PC-3 (cell line): ENCODE measurements around the gene A4GNT. TPM values are rescaled to one million over a fixed set of nuclear protein-coding genes. Genes with fewer than 3 reads are reported as not detected.

Experiments used
- ATAC-seq: fragments of 200-7000 bp; cut with Tn5 transposase; 2 replicates; pipeline ENCODE4 v1.9.1; 2020; ENCODE audit warnings: mild to moderate bottlenecking, moderate library complexity
- Bru-seq: library from RNA; stranded (reverse); fragments of 400-500 nt; gene quantifications from one replicate; lab custom pipeline; 2021; lab: Mats Ljungman, UMichigan
- BruChase-seq, 2 experiments: library from RNA; stranded (reverse); fragments of 400-500 nt; gene quantifications; one replicate each; lab custom pipeline; 2021; lab: Mats Ljungman, UMichigan
- BruUV-seq: library from RNA; stranded (reverse); fragments of 400-500 nt; replicated peaks from 2 replicates; lab custom pipeline; 2021; lab: Mats Ljungman, UMichigan
- CTCF ChIA-PET: fragments of 300-600 bp; sonication (Branson Sonifier 250); formaldehyde crosslinking; loops from one replicate; lab custom pipeline; 2022; ENCODE audit warnings: antibody characterized with exemption; lab: Charles Lee
- POLR2A ChIA-PET: fragments of 300-600 bp; sonication (Branson Sonifier 250); formaldehyde crosslinking; loops from one replicate; lab custom pipeline; 2022; ENCODE audit warnings: antibody characterized with exemption; ENCODE audit not compliant: unreplicated experiment; lab: Charles Lee
- DNase-seq: peaks from one replicate; pipeline ENCODE4 v3.0.0-alpha.2; 2015
- H2AFZ ChIP-seq: fragments of 300-600 bp; sonication (generic); 2 replicates; pipeline ENCODE4 v1.6.0; 2016; ENCODE audit warnings: antibody characterized with exemption, low read length
- H3F3A ChIP-seq: fragments of 300-600 bp; sonication (generic); one replicate; pipeline ENCODE4 v1.6.0; 2017; ENCODE audit warnings: antibody characterized with exemption, low read length, control low read depth, mild to moderate bottlenecking; ENCODE audit not compliant: unreplicated experiment
- H3K27ac ChIP-seq: fragments of 300-600 bp; sonication (generic); 2 replicates; pipeline ENCODE4 v1.5.1; 2016; ENCODE audit warnings: mild to moderate bottlenecking, low read length
- H3K27me3 ChIP-seq: fragments of 300-600 bp; sonication (generic); 2 replicates; pipeline ENCODE4 v1.6.1; 2016; ENCODE audit warnings: low read length, mixed read lengths
- H3K36me3 ChIP-seq: fragments of 300-600 bp; sonication (generic); 2 replicates; pipeline ENCODE4 v1.6.1; 2016; ENCODE audit warnings: low read depth, mixed run types, low read length, mixed read lengths
- H3K4me1 ChIP-seq: fragments of 300-600 bp; sonication (generic); 2 replicates; pipeline ENCODE4 v1.5.1; 2016; ENCODE audit warnings: low read length; ENCODE audit not compliant: insufficient read depth
- H3K4me2 ChIP-seq: fragments of 300-600 bp; sonication (generic); 2 replicates; pipeline ENCODE4 v1.6.0; 2016; ENCODE audit warnings: low read length
- H3K4me3 ChIP-seq: fragments of 300-600 bp; sonication (generic); 2 replicates; pipeline ENCODE4 v1.5.1; 2016; ENCODE audit warnings: mild to moderate bottlenecking, low read length, mixed read lengths
- H3K79me2 ChIP-seq: fragments of 300-600 bp; sonication (generic); 2 replicates; pipeline ENCODE4 v1.6.1; 2017; ENCODE audit warnings: low read length, mixed read lengths
- H3K9ac ChIP-seq: fragments of 300-600 bp; sonication (generic); 2 replicates; pipeline ENCODE4 v1.6.0; 2016; ENCODE audit warnings: mild to moderate bottlenecking, low read length
- H3K9me2 ChIP-seq: fragments of 300-600 bp; sonication (generic); replicated peaks from 2 replicates; pipeline ENCODE4 v1.6.1; 2016; ENCODE audit warnings: mixed run types, low read length, mixed read lengths
- H3K9me3 ChIP-seq: fragments of 300-600 bp; sonication (generic); 2 replicates; pipeline ENCODE4 v1.6.1; 2016; ENCODE audit warnings: low read length, mixed read lengths
- H4K20me1 ChIP-seq: fragments of 300-600 bp; sonication (generic); 2 replicates; pipeline ENCODE4 v1.6.1; 2016; ENCODE audit warnings: low read length, mixed read lengths
- CTCF ChIP-seq: fragments of 300-600 bp; sonication (generic); conservative IDR thresholded peaks from 2 replicates; pipeline ENCODE4 v1.5.1; 2017; ENCODE audit warnings: antibody characterized with exemption, low read depth, mild to moderate bottlenecking, low read length
- EZH2 ChIP-seq: fragments of 300-600 bp; sonication (generic); IDR thresholded peaks from one replicate; pipeline ENCODE4 v1.6.1; 2017; ENCODE audit warnings: antibody characterized with exemption, mild to moderate bottlenecking, low read length; ENCODE audit not compliant: unreplicated experiment
- EZH2phosphoT487 ChIP-seq: fragments of 300-600 bp; sonication (generic); IDR thresholded peaks from 2 replicates; pipeline ENCODE4 v1.6.1; 2018; ENCODE audit warnings: mild to moderate bottlenecking, antibody characterized with exemption, low read length, borderline replicate concordance
- intact Hi-C: fragments of 100-400 bp; cut with micrococcal nuclease; formaldehyde crosslinking; loops from 2 replicates; pipeline ENCODE4 v1.9.0; 2023
- long read RNA-seq: library from polyadenylated mRNA; unstranded; transcript quantifications from one replicate; pipeline ENCODE4 v2.0.0, GENCODE V29; 2021; ENCODE audit not compliant: unreplicated experiment
- total RNA-seq: library from RNA; depleted of rRNA; stranded (reverse); fragments of >200 nt; gene quantifications from 2 replicates; pipeline ENCODE4 v1.2.3, GENCODE V29; 2014; rRNA removed

The A4GNT gene
- total RNA-seq = not detected in 2 replicates
- not detected for Bru-seq, nascent RNA
- BruChase-seq, experiment 1, labeled RNA remaining after a 6-hour chase = percentile 7 among the genes with signal in this experiment
- BruChase-seq, experiment 2, labeled RNA remaining after a 2-hour chase = percentile 8 among the genes with signal in this experiment
- long read RNA-seq = 0 reads

- Histone ChIP-seq H3K9me2 (no peaks in the 10 kb centered on the region), H3K27ac (no peak within 1 kb of the TSS), H3K36me3 (no peaks in the 10 kb centered on the region), H3K4me1 (no peaks in the 10 kb centered on the region), H3K9ac (no peak within 1 kb of the TSS), H3K4me3 (no peak within 1 kb of the TSS), H3K4me2 (no peak within 1 kb of the TSS), H3K9me3 (no peaks in the 10 kb centered on the region), H2AFZ (no peak within 1 kb of the TSS), H3F3A (no peaks in the 10 kb centered on the region), H3K27me3 (no peaks in the 10 kb centered on the region), H4K20me1 (no peaks in the 10 kb centered on the region), H3K79me2 (no peaks in the 10 kb centered on the region)
- ATAC-seq (no peak), DNase-seq (no peak)
- POLR2A ChIA-PET = no interaction called here
- CTCF ChIA-PET = no interaction called here
- no TSS peak for BruUV-seq
- TF ChIP-seq CTCF (no peak), EZH2phosphoT487 (no peak), EZH2 (no peak)
- intact Hi-C loops = no loop called here
Observed at GRCh38 chr3:138132239-138132638, at the start of gene A4GNT. Gene A4GNT (minus strand): TSS chr3:138132390. CDS start chr3:138131256, 1,134 bp downstream.

GRCh38 chr3:138180375-138181029, 48.3 kb upstream of the A4GNT start:
- H3K4me3 ChIP-seq = no peak overlapping the region
- H3K36me3 ChIP-seq = no peaks in the 10 kb centered on the region
- no peak overlapping the region for H3K4me2 ChIP-seq
- H3K9me3 ChIP-seq = no peaks in the 10 kb centered on the region
- no peaks in the 10 kb centered on the region for H3K79me2 ChIP-seq
- H3K9me2 ChIP-seq = no peaks in the 10 kb centered on the region
- DNase-seq (peak; percentile 59), ATAC-seq (peak; percentile 93)
- H3K27ac ChIP-seq = no peak overlapping the region
- no TSS peak for BruUV-seq
- CTCF ChIA-PET = interaction anchor here (1.1 kb wide), 1 partner anchor 104 kb away, joined by 4 read pairs; no protein-coding TSS in a partner anchor
- H4K20me1 ChIP-seq = no peaks in the 10 kb centered on the region
- TF ChIP-seq CTCF (peak; percentile 76), EZH2phosphoT487 (no peak), EZH2 (no peak)
- H2AFZ ChIP-seq = no peak overlapping the region
- peaks cover 9% of the 10 kb centered on the region; the same call in 1 of the 2 replicates for H3K4me1 ChIP-seq
- intact Hi-C loops = loop anchor here (1.0 to 5.0 kb wide), 5 partner anchors 90 to 237 kb away; no protein-coding TSS in a partner anchor
- H3K9ac ChIP-seq = no peak overlapping the region
- POLR2A ChIA-PET = no interaction called here
- H3K27me3 ChIP-seq = no peaks in the 10 kb centered on the region
- no peaks in the 10 kb centered on the region for H3F3A ChIP-seq
